C4-2B (cell line): ENCODE results near the gene ADORA2B.

ENCODE experiments used
- CTCF ChIP-seq: fragments of 450-650 bp; conservative IDR thresholded peaks from 2 replicates; pipeline ENCODE4 v1.5.1; 2017; ENCODE audit warnings: mild to moderate bottlenecking
- ZFX ChIP-seq: fragments of 450-650 bp; IDR thresholded peaks from 2 replicates; pipeline ENCODE4 v1.6.1; 2017

GRCh38 chr17:15915961-15916360 is 29.0 kb upstream of the ADORA2B start:
- TF ChIP-seq CTCF (no peak), ZFX (no peak)
